ENCODE data around the gene MTMR3. TPM values are rescaled to one million over a fixed set of nuclear protein-coding genes. Genes with fewer than 3 reads are reported as not detected.

Gene MTMR3
- total RNA-seq, 1 experiment from 2014 or later, result 26.8 TPM

DNA sequence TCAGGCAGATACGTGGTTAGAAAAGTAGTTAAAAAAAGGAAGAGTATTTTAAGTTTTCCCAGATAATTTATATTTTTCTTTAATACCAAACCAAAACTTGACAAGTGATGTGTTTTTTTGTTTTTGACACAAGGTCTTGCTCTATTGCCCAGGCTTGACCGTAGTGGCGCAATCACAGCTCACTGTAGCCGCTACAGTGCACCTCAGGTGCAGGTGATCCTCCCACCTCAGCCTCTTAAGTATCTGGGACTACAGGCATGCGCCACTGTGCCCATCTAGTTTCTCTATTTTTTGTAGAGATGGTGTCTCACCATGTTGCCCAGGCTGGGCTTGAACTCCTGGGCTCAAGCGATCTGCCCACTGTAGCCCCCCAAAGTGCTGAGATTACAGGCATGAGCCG is 92.5 kb downstream of the MTMR3 start:
- no peaks in the 10 kb centered on the region for H3K9me3 ChIP-seq (ENCODE audit: control insufficient read depth, insufficient read depth, low read depth, low read length)
- H3K27me3 ChIP-seq (ENCODE audit: control insufficient read depth, insufficient read depth, low read length), result no peaks in the 10 kb centered on the region
- H3K4me3 ChIP-seq (ENCODE audit: low read depth in 2 of 2, low read length in 2 of 2), result no peak overlapping the region
- POLR2A ChIA-PET, result no interaction called here
- CTCF ChIA-PET, result no interaction called here
- DNase-seq (ENCODE audit: low read depth, low spot score) (no peak), ATAC-seq (no peak)
- 0 out of 2 replicates have a peak, but pooled peaks cover 3% of the 10 kb centered on the region for H3K4me1 ChIP-seq (ENCODE audit: control insufficient read depth, insufficient read depth, low read length)
- BruUV-seq (replicated peaks), result no TSS peak
- in situ Hi-C loops (cut with HindIII; ENCODE audit: low pct_unique_long_range_greater_than_20kb, low sequenced_read_pairs) (no loop called here), intact Hi-C loops (cut with micrococcal nuclease; ENCODE audit: unreplicated experiment) (no loop called here)
- H3K36me3 ChIP-seq (ENCODE audit: control insufficient read depth, insufficient read depth, low read length), result no peaks in the 10 kb centered on the region; the same call in 1 of the 2 replicates
- TF ChIP-seq, protein P1, sequence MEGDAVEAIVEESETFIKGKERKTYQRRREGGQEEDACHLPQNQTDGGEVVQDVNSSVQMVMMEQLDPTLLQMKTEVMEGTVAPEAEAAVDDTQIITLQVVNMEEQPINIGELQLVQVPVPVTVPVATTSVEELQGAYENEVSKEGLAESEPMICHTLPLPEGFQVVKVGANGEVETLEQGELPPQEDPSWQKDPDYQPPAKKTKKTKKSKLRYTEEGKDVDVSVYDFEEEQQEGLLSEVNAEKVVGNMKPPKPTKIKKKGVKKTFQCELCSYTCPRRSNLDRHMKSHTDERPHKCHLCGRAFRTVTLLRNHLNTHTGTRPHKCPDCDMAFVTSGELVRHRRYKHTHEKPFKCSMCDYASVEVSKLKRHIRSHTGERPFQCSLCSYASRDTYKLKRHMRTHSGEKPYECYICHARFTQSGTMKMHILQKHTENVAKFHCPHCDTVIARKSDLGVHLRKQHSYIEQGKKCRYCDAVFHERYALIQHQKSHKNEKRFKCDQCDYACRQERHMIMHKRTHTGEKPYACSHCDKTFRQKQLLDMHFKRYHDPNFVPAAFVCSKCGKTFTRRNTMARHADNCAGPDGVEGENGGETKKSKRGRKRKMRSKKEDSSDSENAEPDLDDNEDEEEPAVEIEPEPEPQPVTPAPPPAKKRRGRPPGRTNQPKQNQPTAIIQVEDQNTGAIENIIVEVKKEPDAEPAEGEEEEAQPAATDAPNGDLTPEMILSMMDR (IDR thresholded peaks at IDR 0.05), result no peak
- TF ChIP-seq SIN3A (IDR thresholded peaks at IDR 0.05; ENCODE audit: borderline replicate concordance, insufficient read depth, low read depth, low read length) (no peak), TCF7L2 (IDR thresholded peaks at IDR 0.05; ENCODE audit: low read depth, low read length) (no peak), POLR2AphosphoS5 (IDR thresholded peaks at IDR 0.05; ENCODE audit: low read depth, low read length) (no peak)
- TF ChIP-seq, protein P2, sequence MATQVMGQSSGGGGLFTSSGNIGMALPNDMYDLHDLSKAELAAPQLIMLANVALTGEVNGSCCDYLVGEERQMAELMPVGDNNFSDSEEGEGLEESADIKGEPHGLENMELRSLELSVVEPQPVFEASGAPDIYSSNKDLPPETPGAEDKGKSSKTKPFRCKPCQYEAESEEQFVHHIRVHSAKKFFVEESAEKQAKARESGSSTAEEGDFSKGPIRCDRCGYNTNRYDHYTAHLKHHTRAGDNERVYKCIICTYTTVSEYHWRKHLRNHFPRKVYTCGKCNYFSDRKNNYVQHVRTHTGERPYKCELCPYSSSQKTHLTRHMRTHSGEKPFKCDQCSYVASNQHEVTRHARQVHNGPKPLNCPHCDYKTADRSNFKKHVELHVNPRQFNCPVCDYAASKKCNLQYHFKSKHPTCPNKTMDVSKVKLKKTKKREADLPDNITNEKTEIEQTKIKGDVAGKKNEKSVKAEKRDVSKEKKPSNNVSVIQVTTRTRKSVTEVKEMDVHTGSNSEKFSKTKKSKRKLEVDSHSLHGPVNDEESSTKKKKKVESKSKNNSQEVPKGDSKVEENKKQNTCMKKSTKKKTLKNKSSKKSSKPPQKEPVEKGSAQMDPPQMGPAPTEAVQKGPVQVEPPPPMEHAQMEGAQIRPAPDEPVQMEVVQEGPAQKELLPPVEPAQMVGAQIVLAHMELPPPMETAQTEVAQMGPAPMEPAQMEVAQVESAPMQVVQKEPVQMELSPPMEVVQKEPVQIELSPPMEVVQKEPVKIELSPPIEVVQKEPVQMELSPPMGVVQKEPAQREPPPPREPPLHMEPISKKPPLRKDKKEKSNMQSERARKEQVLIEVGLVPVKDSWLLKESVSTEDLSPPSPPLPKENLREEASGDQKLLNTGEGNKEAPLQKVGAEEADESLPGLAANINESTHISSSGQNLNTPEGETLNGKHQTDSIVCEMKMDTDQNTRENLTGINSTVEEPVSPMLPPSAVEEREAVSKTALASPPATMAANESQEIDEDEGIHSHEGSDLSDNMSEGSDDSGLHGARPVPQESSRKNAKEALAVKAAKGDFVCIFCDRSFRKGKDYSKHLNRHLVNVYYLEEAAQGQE (IDR thresholded peaks at IDR 0.05; ENCODE audit: insufficient read depth in 1 of 2, low read depth in 2 of 2, low read length in 1 of 2), result no peak
- H3K27ac ChIP-seq (ENCODE audit: low read length), result no peak overlapping the region

DNA sequence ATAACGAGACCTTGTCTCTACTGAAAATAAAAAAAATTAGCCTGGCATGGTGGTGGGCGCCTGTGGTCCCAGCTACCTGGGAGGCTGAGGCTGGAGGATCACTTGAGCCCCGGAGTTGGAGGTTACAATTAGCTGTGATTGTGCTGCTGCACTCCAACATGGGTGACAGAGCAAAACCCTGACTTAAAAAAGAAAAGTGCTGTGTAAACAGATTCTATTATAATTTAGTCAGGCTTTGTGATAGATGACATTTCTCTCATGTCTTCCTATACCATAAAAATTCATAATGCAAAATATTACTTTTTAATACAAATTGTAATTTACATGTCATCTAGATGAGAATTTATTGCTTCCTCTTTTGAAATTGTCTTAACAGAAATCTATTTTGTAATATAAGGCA is 94.1 kb downstream of the MTMR3 start:
- no peaks in the 10 kb centered on the region for H3K9me3 ChIP-seq (ENCODE audit: control insufficient read depth, insufficient read depth, low read depth, low read length)
- TF ChIP-seq, protein P2 (IDR thresholded peaks at IDR 0.05; ENCODE audit: insufficient read depth in 1 of 2, low read depth in 2 of 2, low read length in 1 of 2), result no peak
- TF ChIP-seq POLR2AphosphoS5 (IDR thresholded peaks at IDR 0.05; ENCODE audit: low read depth, low read length), result no peak
- no peak for TF ChIP-seq TCF7L2 (IDR thresholded peaks at IDR 0.05; ENCODE audit: low read depth, low read length)
- no peak for TF ChIP-seq SIN3A (IDR thresholded peaks at IDR 0.05; ENCODE audit: borderline replicate concordance, insufficient read depth, low read depth, low read length)
- TF ChIP-seq, protein P1 (IDR thresholded peaks at IDR 0.05), result no peak
- H3K27me3 ChIP-seq (ENCODE audit: control insufficient read depth, insufficient read depth, low read length), result no peaks in the 10 kb centered on the region
- ChIA-PET POLR2A (no interaction called here), CTCF (no interaction called here)
- DNase-seq (ENCODE audit: low read depth, low spot score) (no peak), ATAC-seq (no peak)
- 0 out of 2 replicates have a peak, but pooled peaks cover 3% of the 10 kb centered on the region for H3K4me1 ChIP-seq (ENCODE audit: control insufficient read depth, insufficient read depth, low read length)
- in situ Hi-C loops (cut with HindIII; ENCODE audit: low pct_unique_long_range_greater_than_20kb, low sequenced_read_pairs), result no loop called here
- H3K36me3 ChIP-seq (ENCODE audit: control insufficient read depth, insufficient read depth, low read length), result no peaks in the 10 kb centered on the region; the same call in 1 of the 2 replicates
- H3K4me3 ChIP-seq (ENCODE audit: low read depth in 2 of 2, low read length in 2 of 2), result no peak overlapping the region
- H3K27ac ChIP-seq (ENCODE audit: low read length), result no peak overlapping the region
- BruUV-seq (replicated peaks), result no TSS peak
- intact Hi-C loops (cut with micrococcal nuclease; ENCODE audit: unreplicated experiment), result no loop called here

All from Panc1 (cell line).